Measurements from ENCODE around the gene ADK.
"Not testable (repeated sequence)": the region's sequence is repeated elsewhere in the genome, so short reads cannot be mapped to it uniquely, and the experiment has no call there.

ADK gene

GRCh38 chr10:74244097-74244685 is 93.2 kb downstream of the ADK start:
- DNase-seq, result no peak

- no peak for DNase-seq
Observed at GRCh38 chr10:74244807-74245206, 93.8 kb downstream of the ADK start.

GRCh38 chr10:74246495-74246894 is 95.5 kb downstream of the ADK start:
- DNase-seq, result no peak

GRCh38 chr10:74249865-74250264 is 98.8 kb downstream of the ADK start:
- DNase-seq, result no peak

- DNase-seq, result no peak
Observed at GRCh38 chr10:74255214-74255613, 104.2 kb downstream of the ADK start.

- no peak for DNase-seq
Observed at GRCh38 chr10:74255888-74256357, 104.9 kb downstream of the ADK start.

- DNase-seq, result no peak
Observed at GRCh38 chr10:74262856-74263255, 111.8 kb downstream of the ADK start.

DNA sequence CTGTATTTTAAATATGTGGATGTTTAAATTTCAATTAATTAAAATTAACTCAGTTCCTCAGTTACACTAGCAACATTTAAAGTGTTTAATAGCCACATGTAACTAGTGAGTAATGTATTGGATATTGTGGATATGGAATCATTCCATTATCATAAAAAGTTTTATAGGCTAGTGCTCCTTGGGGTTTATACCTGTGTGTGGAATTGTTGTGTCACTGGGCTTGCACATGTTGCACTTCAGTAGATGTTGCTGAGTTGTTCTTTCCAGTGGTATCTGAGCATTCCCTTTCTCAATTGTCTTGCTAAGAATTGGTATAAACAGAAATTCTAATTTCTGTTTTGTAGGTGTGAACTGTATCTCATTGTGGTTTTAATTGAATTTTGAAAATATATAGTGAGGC is 113.0 kb downstream of the ADK start:
- no peak for DNase-seq

GRCh38 chr10:74272288-74272687 is 121.3 kb downstream of the ADK start:
- DNase-seq, result no peak

GRCh38 chr10:74275755-74276290 is 124.8 kb downstream of the ADK start:
- no peak for DNase-seq

GRCh38 chr10:74276416-74276815 is 125.4 kb downstream of the ADK start:
- no peak for DNase-seq

DNA sequence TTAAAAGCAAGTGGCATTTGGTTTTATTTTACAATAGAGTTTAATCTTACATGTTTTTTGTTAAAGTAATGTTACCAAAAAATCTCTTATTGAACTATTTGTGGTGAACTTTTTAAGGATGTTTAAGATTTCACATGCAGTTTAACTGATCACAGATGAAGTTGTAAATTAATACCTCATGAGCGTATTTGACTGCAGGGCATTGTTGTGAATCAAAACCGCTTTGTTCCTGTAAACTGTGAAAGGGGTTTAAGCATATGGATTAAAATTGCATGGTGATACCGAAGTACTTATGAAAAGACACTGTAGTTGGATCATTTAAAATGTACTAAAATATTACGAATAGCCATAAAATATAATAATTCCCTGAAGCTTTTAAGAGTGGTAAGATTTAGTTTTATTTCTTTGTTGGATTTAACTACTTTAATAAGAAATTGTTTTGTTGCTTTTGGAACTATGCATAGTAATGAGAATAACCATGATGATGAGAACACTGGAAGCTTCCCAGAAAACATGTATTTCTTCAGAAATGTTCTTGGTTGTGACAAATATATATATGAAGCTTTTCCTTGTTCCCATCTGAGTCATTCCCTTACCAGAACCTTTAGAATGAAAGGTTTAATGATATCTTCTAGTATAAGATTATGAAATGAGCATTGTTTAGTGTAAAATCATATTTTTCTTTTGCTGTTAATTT is 131.3 kb downstream of the ADK start:
- DNase-seq, result no peak

DNA sequence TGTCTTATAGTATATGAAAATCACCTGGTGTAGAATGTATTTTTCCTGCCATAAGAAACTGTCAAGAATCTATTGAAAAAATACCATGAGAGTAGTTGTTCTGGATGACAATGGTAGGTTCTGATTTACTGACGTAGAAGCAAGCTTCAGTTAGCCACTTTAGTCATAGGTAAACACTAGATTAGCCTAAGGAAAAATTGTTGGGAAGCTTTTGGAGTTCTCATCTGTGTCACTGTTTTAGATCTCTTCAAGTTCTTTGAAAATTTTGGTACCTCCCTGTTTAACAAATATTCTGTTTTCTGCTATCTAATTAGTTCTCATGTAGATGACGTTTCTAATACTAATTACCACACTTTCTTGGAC is 131.8 kb downstream of the ADK start:
- no peak for DNase-seq

DNA sequence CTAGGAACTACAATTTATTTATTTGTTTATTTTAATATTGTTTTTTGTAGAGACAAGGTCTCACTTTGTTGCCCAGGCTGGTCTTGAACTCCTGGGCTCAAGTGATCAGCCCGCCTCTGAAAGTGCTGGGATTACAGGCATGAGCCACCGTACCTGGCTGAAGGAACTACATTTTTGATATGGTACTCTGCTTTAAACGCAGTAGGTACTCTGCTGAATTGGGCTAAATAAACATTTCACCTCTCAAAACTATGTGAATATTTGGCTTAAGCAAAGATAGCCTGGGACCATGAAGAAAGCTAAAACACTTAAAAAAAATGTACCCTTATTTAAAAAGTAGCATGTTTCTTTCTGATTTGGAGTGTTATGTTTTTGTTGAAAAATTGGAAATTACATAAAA is 138.2 kb downstream of the ADK start:
- DNase-seq, result no peak

- no peak for DNase-seq
Observed at GRCh38 chr10:74289951-74290350, 138.9 kb downstream of the ADK start.

DNA sequence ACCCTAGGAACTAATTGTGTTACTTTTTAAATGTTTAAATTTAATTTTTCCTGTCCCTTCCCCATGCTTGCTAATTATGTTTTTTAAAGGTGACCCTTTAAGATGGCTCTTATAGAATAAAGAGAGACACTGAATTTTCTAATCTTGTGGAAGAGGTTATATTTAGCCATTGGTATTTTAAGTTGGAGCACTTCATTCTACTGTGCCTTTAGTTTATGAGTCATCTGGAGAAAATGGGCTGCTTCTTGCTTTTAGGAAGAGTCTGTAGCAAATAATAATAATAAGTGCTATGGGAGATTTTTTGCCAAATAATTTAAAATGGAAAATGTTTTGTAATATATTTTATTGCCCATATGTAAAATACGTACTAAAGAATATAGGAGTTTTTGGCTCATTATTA is 139.7 kb downstream of the ADK start:
- DNase-seq, result no peak

DNA sequence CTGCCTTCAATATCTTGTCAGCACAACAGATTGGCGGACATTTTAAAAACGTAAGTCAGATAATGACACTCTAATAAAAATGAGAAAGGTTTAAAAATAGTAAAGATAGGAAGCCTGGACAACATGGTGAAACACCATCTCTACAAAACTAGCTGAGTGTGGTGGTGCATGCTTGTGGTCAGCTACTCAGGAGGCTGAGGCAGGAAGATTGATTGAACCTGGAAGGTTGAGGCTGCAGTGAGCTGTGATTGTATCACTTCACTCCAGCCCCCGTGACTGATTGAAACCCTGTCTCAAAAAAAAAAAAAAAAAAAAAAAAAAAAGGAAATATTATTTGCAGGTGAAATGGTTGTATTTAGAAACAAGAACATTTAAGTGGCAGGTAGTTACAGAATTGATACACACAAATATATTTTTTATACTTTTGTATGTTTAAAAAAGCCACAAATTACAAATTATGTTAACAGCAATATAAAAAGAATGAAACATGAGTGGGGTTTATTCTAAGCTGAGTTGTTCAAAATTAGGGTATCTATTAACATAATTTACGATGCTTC is 141.9 kb downstream of the ADK start:
- DNase-seq, result no peak

DNA sequence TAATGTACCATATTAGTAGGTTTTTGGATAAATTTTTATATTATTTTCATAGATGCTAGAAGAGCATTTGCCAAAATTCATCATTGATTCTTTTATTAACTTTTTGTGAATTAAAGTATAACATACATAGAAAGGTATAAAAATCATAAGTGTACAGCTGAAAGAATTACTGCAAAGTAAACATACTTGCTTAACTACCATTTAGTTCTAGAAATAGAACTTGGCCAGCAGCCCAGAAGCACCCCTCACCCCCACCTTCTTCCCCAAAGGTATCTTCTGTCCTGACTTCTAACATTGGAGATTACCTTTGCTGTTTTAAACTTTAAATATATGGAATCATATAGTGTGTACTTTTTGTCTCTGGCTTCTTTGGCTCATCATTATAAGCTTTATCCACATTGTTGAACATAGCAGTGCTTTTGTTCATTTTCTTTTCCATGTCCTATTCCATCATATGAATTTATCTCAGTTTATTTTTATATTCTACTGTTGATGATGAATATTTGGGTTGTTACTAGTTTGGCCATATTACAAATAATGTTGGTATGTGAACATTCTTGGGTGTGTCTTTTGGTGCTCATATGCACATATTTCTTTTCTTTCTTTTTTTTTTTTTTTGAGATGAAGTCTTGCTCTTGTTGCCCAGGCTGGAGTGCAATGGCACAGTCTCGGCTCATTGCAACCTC is 142.8 kb downstream of the ADK start:
- no peak for DNase-seq

DNA sequence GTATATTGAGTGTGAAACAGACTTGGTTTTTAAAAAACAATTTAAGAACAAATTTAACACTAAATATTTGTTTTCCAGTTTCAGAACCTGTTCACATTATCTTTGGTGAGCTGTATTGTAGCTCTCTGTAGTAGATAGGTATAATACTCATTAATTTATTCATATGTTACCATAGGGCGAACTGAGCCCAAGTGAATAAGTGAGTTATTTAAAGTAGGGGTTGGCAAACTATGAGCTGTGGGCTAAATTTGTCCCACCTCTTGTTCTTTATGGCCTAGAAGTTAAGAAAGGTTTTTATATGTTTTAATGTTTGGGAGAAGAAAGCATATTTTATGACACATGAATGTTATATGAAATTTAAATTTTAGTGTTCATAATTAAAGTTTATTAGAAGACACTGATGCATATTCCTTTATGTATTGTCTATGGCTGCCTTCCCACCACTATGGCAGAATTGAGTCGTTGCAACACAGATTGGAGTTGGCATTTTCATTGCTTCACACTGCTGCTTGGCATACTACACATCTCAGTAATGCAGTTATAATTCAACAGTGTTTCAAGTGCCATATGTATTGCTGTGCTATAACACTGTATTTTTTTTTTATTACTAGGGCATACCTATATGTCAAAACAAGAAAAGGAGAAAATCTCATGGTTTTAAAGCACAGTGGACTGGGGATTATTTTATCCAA is 146.5 kb downstream of the ADK start:
- no peak for DNase-seq

- DNase-seq, result not testable (repeated sequence)
Observed at GRCh38 chr10:74300074-74300621, 149.1 kb downstream of the ADK start.

DNA sequence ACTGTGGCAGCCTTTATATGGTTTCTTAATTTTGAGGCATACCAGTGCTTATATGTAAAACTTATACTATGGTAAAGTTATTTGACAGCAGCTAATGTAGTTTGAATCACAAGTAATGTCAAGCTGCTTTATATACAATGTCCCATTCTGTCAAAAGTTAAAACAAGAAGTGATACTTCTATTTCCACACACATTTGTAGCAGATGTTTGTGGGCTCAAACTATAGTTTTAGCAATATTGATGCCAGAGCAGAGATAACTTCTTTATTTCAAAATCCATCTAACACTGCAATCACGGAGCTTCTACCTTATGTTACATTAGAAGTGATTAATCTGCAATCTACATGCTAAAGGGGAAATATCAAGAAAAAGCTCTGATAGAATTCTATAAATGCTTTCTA is 149.6 kb downstream of the ADK start:
- DNase-seq, result no peak

DNA sequence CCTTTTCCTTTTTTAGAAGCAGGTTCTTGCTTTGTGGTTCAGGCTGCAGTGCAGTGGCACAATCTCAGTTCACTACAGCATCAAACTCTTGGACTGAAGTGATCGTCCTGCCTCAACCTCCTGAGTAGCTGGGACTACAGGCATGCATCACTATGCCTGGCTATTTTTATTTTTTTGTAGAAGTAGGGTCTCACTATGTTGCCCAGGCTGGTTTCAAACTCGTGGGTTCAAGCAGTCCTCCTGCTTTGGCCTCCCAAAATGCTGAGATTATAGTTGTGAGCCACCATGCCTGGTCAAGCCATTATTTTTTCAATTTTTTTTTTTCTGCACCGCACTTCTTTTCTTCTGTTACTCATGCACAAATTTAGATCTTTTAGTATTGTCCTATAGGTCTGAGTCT is 154.7 kb downstream of the ADK start:
- DNase-seq, result no peak
